WTC11 (cell line): Measurements from ENCODE around the gene NECAB3. TPM values are rescaled to one million over a fixed set of nuclear protein-coding genes. Genes with fewer than 3 reads are reported as not detected.

ENCODE experiments used
- ATAC-seq: fragments of 200-7000 bp; cut with Tn5 transposase; 2 replicates; pipeline ENCODE4 v1.10.0; 2021; ENCODE audit warnings: mild to moderate bottlenecking, moderate library complexity
- CTCF ChIA-PET: fragments of 300-600 bp; sonication (Branson Sonifier 250); formaldehyde crosslinking; loops from one replicate; lab custom pipeline; 2021; ENCODE audit warnings: antibody characterized with exemption; lab: Charles Lee
- POLR2A ChIA-PET: fragments of 350-600 bp; sonication (Branson Sonifier 250); formaldehyde crosslinking; loops from one replicate; lab custom pipeline; 2021; ENCODE audit warnings: antibody characterized with exemption; lab: Charles Lee
- DNase-seq: peaks from one replicate; pipeline ENCODE4 v3.0.0; 2021; ENCODE audit warnings: low spot score
- H3K27ac Mint-ChIP-seq: 2 replicates; pipeline ENCODE4 v1.8.0; 2021; ENCODE audit warnings: mixed read lengths
- H3K27me3 Mint-ChIP-seq: 2 replicates; pipeline ENCODE4 v1.8.0; 2021; ENCODE audit warnings: low read depth, mild to moderate bottlenecking, moderate library complexity, mixed read lengths
- H3K36me3 Mint-ChIP-seq: 2 replicates; pipeline ENCODE4 v1.8.0; 2021; ENCODE audit warnings: mixed read lengths
- H3K4me1 Mint-ChIP-seq: 2 replicates; pipeline ENCODE4 v1.8.0; 2022; ENCODE audit warnings: mixed read lengths
- H3K4me3 Mint-ChIP-seq: 2 replicates; pipeline ENCODE4 v1.8.0; 2021; ENCODE audit warnings: mild to moderate bottlenecking, moderate library complexity, mixed read lengths
- H3K9me3 Mint-ChIP-seq: 2 replicates; pipeline ENCODE4 v1.8.0; 2021; ENCODE audit warnings: mixed read lengths
- ARID4B ChIP-seq: sonication (generic); formaldehyde crosslinking; IDR thresholded peaks from 2 replicates; pipeline ENCODE4 v1.8.0; 2023; ENCODE audit warnings: missing genetic modification reagents, mild to moderate bottlenecking, borderline replicate concordance
- ATF2 ChIP-seq: sonication (generic); formaldehyde crosslinking; IDR thresholded peaks from 2 replicates; pipeline ENCODE4 v1.8.1; 2022; ENCODE audit warnings: low read depth, missing genetic modification reagents, borderline replicate concordance
- CDX4 ChIP-seq: fragments of 250-450 bp; sonication (Bioruptor Pico); IDR thresholded peaks from 2 replicates; pipeline ENCODE4 v1.9.0; 2021; ENCODE audit warnings: moderate library complexity, mild to moderate bottlenecking, inconsistent platforms, borderline replicate concordance
- CREB1 ChIP-seq: sonication (generic); formaldehyde crosslinking; IDR thresholded peaks from 2 replicates; pipeline ENCODE4 v1.8.0; 2023; ENCODE audit warnings: mild to moderate bottlenecking, missing genetic modification reagents
- E2F1 ChIP-seq: sonication (generic); formaldehyde crosslinking; IDR thresholded peaks from 2 replicates; pipeline ENCODE4 v1.8.0; 2022; ENCODE audit warnings: mild to moderate bottlenecking, missing genetic modification reagents
- FOXK1 ChIP-seq: sonication (generic); formaldehyde crosslinking; IDR thresholded peaks from 2 replicates; pipeline ENCODE4 v1.8.0; 2022; ENCODE audit warnings: mild to moderate bottlenecking, moderate library complexity, missing genetic modification reagents
- GRHL2 ChIP-seq: fragments of 250-450 bp; sonication (Bioruptor Pico); IDR thresholded peaks from 2 replicates; pipeline ENCODE4 v1.8.0; 2022; ENCODE audit warnings: mild to moderate bottlenecking, moderate library complexity; ENCODE audit not compliant: insufficient replicate concordance, severe bottlenecking
- MXD4 ChIP-seq: fragments of 250-450 bp; sonication (Bioruptor Pico); IDR thresholded peaks from 2 replicates; pipeline ENCODE4 v1.8.0; 2021; ENCODE audit warnings: mild to moderate bottlenecking, moderate library complexity, borderline replicate concordance
- NFATC4 ChIP-seq: fragments of 250-450 bp; sonication (Bioruptor Pico); IDR thresholded peaks from 2 replicates; pipeline ENCODE4 v1.9.0; 2021; ENCODE audit warnings: mild to moderate bottlenecking
- NR1H2 ChIP-seq: sonication (generic); formaldehyde crosslinking; IDR thresholded peaks from 2 replicates; pipeline ENCODE4 v1.9.0; 2021; ENCODE audit warnings: mild to moderate bottlenecking, moderate library complexity, missing genetic modification reagents
- OVOL2 ChIP-seq: fragments of 250-450 bp; sonication (Bioruptor Pico); IDR thresholded peaks from 2 replicates; pipeline ENCODE4 v1.9.0; 2021; ENCODE audit warnings: mild to moderate bottlenecking, borderline replicate concordance
- PRRX2 ChIP-seq: fragments of 250-450 bp; sonication (Bioruptor Pico); IDR thresholded peaks from 2 replicates; pipeline ENCODE4 v1.8.0; 2021; ENCODE audit warnings: mild to moderate bottlenecking
- SOX15 ChIP-seq: fragments of 250-450 bp; sonication (Bioruptor Pico); IDR thresholded peaks from 2 replicates; pipeline ENCODE4 v1.9.0; 2021; ENCODE audit warnings: mild to moderate bottlenecking
- TEAD1 ChIP-seq: sonication (generic); formaldehyde crosslinking; IDR thresholded peaks from 2 replicates; pipeline ENCODE4 v1.8.0; 2022; ENCODE audit warnings: mild to moderate bottlenecking, missing genetic modification reagents
- ZBTB21 ChIP-seq: sonication (generic); formaldehyde crosslinking; IDR thresholded peaks from 2 replicates; pipeline ENCODE4 v1.8.1; 2023; ENCODE audit warnings: mild to moderate bottlenecking, missing genetic modification reagents, borderline replicate concordance
- ZMAT4 ChIP-seq: fragments of 250-450 bp; sonication (Bioruptor Pico); IDR thresholded peaks from 2 replicates; pipeline ENCODE4 v1.9.0; 2021; ENCODE audit warnings: mild to moderate bottlenecking
- ZNF121 ChIP-seq: sonication (generic); formaldehyde crosslinking; IDR thresholded peaks from 2 replicates; pipeline ENCODE4 v1.8.0; 2023; ENCODE audit warnings: missing genetic modification reagents
- total RNA-seq: library from RNA; stranded (reverse); gene quantifications from 3 replicates; pipeline ENCODE4 v1.2.3, GENCODE V29; 2021
- TF ChIP-seq, protein P1 (sequence below): sonication (generic); formaldehyde crosslinking; IDR thresholded peaks from 2 replicates; pipeline ENCODE4 v1.8.1; 2023; ENCODE audit warnings: mild to moderate bottlenecking, missing genetic modification reagents
- TF ChIP-seq, protein P2 (sequence below): sonication (generic); formaldehyde crosslinking; IDR thresholded peaks from 2 replicates; pipeline ENCODE4 v1.8.0; 2022; ENCODE audit warnings: mild to moderate bottlenecking, missing genetic modification reagents
- TF ChIP-seq, protein P3 (sequence below): sonication (generic); formaldehyde crosslinking; IDR thresholded peaks from 2 replicates; pipeline ENCODE4 v1.8.0; 2022; ENCODE audit warnings: mild to moderate bottlenecking, missing genetic modification reagents

Gene NECAB3
- total RNA-seq, 1 experiment from 2014 or later = 38.0 TPM

- no peak for TF ChIP-seq FOXK1 (CRISPR knock-in tag)
- TF ChIP-seq E2F1 (CRISPR knock-in tag) = no peak
- TF ChIP-seq NR1H2 = no peak
- TF ChIP-seq, protein P1, sequence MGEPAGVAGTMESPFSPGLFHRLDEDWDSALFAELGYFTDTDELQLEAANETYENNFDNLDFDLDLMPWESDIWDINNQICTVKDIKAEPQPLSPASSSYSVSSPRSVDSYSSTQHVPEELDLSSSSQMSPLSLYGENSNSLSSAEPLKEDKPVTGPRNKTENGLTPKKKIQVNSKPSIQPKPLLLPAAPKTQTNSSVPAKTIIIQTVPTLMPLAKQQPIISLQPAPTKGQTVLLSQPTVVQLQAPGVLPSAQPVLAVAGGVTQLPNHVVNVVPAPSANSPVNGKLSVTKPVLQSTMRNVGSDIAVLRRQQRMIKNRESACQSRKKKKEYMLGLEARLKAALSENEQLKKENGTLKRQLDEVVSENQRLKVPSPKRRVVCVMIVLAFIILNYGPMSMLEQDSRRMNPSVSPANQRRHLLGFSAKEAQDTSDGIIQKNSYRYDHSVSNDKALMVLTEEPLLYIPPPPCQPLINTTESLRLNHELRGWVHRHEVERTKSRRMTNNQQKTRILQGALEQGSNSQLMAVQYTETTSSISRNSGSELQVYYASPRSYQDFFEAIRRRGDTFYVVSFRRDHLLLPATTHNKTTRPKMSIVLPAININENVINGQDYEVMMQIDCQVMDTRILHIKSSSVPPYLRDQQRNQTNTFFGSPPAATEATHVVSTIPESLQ (CRISPR knock-in tag) = no peak
- TF ChIP-seq OVOL2 (CRISPR knock-in tag) = no peak
- no peak for TF ChIP-seq NFATC4 (CRISPR knock-in tag)
- TF ChIP-seq GRHL2 = no peak
- TF ChIP-seq, protein P2, sequence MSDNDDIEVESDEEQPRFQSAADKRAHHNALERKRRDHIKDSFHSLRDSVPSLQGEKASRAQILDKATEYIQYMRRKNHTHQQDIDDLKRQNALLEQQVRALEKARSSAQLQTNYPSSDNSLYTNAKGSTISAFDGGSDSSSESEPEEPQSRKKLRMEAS (CRISPR knock-in tag) = no peak
- TF ChIP-seq SOX15 = no peak
- TF ChIP-seq CDX4 (CRISPR knock-in tag) = no peak
- no peak for TF ChIP-seq ZBTB21 (CRISPR knock-in tag)
- TF ChIP-seq ZNF121 (CRISPR knock-in tag) = no peak
- TF ChIP-seq, protein P3, sequence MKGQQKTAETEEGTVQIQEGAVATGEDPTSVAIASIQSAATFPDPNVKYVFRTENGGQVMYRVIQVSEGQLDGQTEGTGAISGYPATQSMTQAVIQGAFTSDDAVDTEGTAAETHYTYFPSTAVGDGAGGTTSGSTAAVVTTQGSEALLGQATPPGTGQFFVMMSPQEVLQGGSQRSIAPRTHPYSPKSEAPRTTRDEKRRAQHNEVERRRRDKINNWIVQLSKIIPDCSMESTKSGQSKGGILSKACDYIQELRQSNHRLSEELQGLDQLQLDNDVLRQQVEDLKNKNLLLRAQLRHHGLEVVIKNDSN (CRISPR knock-in tag) = no peak
- TF ChIP-seq, all 79 proteins: peak for 0
- peaks cover 26% of the 10 kb centered on the region for H3K4me1 Mint-ChIP-seq
- H3K27ac Mint-ChIP-seq = 0 out of 2 replicates have a peak overlapping the region, but pooled peaks have one; percentile 20
- ChIA-PET CTCF (interaction anchor here (0.9 to 6.9 kb wide), 7 partner anchors 11 to 392 kb away, joined by 4 to 134 read pairs (median 9); partner anchors contain the start of genes ACTL10 and C20orf144), POLR2A (interaction anchor here (2.0 to 4.6 kb wide), 2 partner anchors 8 to 13 kb away, joined by 9 to 24 read pairs; partner anchors contain the start of gene ACTL10)
- no peaks in the 10 kb centered on the region for H3K9me3 Mint-ChIP-seq
- H3K36me3 Mint-ChIP-seq = peaks cover 6% of the 10 kb centered on the region
- H3K27me3 Mint-ChIP-seq = no peaks in the 10 kb centered on the region
- no peak for DNase-seq
- no peak overlapping the region for H3K4me3 Mint-ChIP-seq
- no peak for ATAC-seq
Observed at GRCh38 chr20:33654680-33655161, 19.5 kb downstream of the NECAB3 start.

DNA sequence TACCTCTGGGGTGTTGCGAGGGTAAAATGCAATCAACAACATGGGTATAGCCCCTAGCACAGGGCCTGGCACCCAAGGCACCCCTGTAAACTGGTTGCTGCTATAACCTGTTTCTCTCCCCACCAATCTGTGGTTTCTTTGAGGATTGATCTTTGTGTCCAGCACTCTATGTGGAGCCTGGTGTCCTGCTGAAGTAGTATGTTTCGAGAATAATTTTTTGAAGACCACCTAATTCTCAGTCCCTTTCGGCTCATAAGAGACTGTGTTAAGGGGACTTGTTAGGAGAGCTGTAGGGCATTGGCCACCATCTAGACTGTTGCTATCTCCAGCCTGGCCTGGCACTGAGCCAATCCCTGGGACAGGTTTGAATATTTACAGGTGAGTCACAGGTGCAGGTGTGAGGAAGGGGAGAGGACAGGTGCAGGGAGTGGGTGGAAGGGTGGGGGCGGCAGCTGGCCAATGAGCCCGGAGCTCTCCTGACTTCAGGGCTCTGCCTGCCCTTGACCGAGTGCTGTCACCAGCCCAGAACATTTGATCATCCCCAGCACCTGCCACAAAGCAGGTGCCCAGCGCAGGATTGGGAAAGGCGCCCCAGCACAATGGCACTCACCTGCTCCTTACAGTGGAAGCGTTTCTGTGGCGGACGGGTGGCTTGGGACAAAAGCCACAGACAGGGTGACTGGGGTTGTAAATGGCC lies 20.2 kb downstream of the NECAB3 start:
- ChIA-PET POLR2A (interaction anchor here (2.0 to 4.6 kb wide), 2 partner anchors 9 to 13 kb away, joined by 9 to 24 read pairs; partner anchors contain the start of gene ACTL10), CTCF (interaction anchor here (0.5 to 6.9 kb wide), 37 partner anchors 9 to 603 kb away, joined by 3 to 134 read pairs (median 5); partner anchors contain the start of genes ACTL10, C20orf144, CBFA2T2 and CDK5RAP1)
- Mint-ChIP-seq H3K27ac (peak overlapping the region; percentile 48; the same call in 1 of the 2 replicates), H3K4me1 (peaks cover 31% of the 10 kb centered on the region), H3K4me3 (no peak overlapping the region), H3K36me3 (peaks cover 4% of the 10 kb centered on the region), H3K9me3 (no peaks in the 10 kb centered on the region), H3K27me3 (no peaks in the 10 kb centered on the region)
- peak; percentile 8; the same call in 1 of the 2 replicates for ATAC-seq
- DNase-seq = peak; percentile 32
- TF ChIP-seq PRRX2 = no peak
- TF ChIP-seq CREB1 = no peak
- TF ChIP-seq ARID4B (CRISPR knock-in tag) = no peak
- no peak for TF ChIP-seq MXD4 (CRISPR knock-in tag)
- TF ChIP-seq ZNF121 (CRISPR knock-in tag) = no peak
- no peak for TF ChIP-seq SOX15
- no peak for TF ChIP-seq ATF2 (CRISPR knock-in tag)
- no peak for TF ChIP-seq ZMAT4 (CRISPR knock-in tag)
- no peak for TF ChIP-seq TEAD1 (CRISPR knock-in tag)
